GM12873 (cell line): ENCODE measurements around the gene OR14K1.

Source experiments
- CTCF ChIP-seq: IDR thresholded peaks from 2 replicates; pipeline ENCODE4 v1.5.1; 2012; ENCODE audit warnings: low read depth, mild to moderate bottlenecking, moderate library complexity, low read length, control low read depth; ENCODE audit not compliant: insufficient read depth; ENCODE audit errors: missing control alignments

The OR14K1 gene

GRCh38 chr1:247746391-247746935 is 8.0 kb downstream of the OR14K1 start:
- no peak for TF ChIP-seq CTCF

GRCh38 chr1:247747616-247748015 is 9.2 kb downstream of the OR14K1 start:
- no peak for TF ChIP-seq CTCF

- no peak for TF ChIP-seq CTCF
These were observed 9.6 kb downstream of the OR14K1 start, which contains the start of gene OR14A2 for GRCh38 chr1:247748041-247748440. TSS of gene OR14A2 (minus strand) at chr1:247748141.

- TF ChIP-seq CTCF, result no peak
These were observed 11.5 kb downstream of the OR14K1 start for GRCh38 chr1:247749870-247750269.

- no peak for TF ChIP-seq CTCF
These were observed 22.0 kb downstream of the OR14K1 start, which contains the start of gene OR1C1 for GRCh38 chr1:247760456-247760855. TSS of gene OR1C1 (minus strand) at chr1:247760556. CDS start at chr1:247758406, 2,150 bp downstream.

- no peak for TF ChIP-seq CTCF
These were observed 31.2 kb downstream of the OR14K1 start for GRCh38 chr1:247769603-247770002.
